IPS-18c (cell line): ENCODE measurements around the gene ITGA1.
"Not testable (repeated sequence)": the region's sequence is repeated elsewhere in the genome, so short reads cannot be mapped to it uniquely, and the experiment has no call there.

Experiments used
- H3K4me3 ChIP-seq: 2 replicates; pipeline ENCODE4 v1.7.0; 2013; ENCODE audit warnings: low read depth, mild to moderate bottlenecking, low read length, moderate library complexity; ENCODE audit not compliant: insufficient read depth
- H3K9me3 ChIP-seq: one replicate; pipeline ENCODE4 v1.6.1; 2013; ENCODE audit warnings: mild to moderate bottlenecking, low read length, moderate library complexity; ENCODE audit not compliant: control insufficient read depth, insufficient read depth

The ITGA1 gene

GRCh38 chr5:52928689-52929088 lies 141.0 kb downstream of the ITGA1 start:
- Histone ChIP-seq H3K4me3 (no peak overlapping the region), H3K9me3 (no peaks in the 10 kb centered on the region)

GRCh38 chr5:52938226-52938625 lies 150.5 kb downstream of the ITGA1 start:
- H3K9me3 ChIP-seq = no peaks in the 10 kb centered on the region
- H3K4me3 ChIP-seq = no peak overlapping the region

GRCh38 chr5:52943285-52943684 lies 155.6 kb downstream of the ITGA1 start:
- H3K9me3 ChIP-seq = no peaks in the 10 kb centered on the region
- no peak overlapping the region for H3K4me3 ChIP-seq

GRCh38 chr5:52943808-52944207 lies 156.1 kb downstream of the ITGA1 start:
- Histone ChIP-seq H3K9me3 (no peaks in the 10 kb centered on the region), H3K4me3 (no peak overlapping the region)

GRCh38 chr5:52945040-52945439 lies 157.3 kb downstream of the ITGA1 start:
- no peak overlapping the region for H3K4me3 ChIP-seq

GRCh38 chr5:52947208-52947607 lies 159.5 kb downstream of the ITGA1 start:
- Histone ChIP-seq H3K4me3 (no peak overlapping the region), H3K9me3 (no peaks in the 10 kb centered on the region)

More at GRCh38 chr5:52945040-52945439, 157.3 kb downstream of the ITGA1 start:
- H3K9me3 ChIP-seq = no peaks in the 10 kb centered on the region

- no peaks in the 10 kb centered on the region for H3K9me3 ChIP-seq
Measured at GRCh38 chr5:52947851-52948250, 160.1 kb downstream of the ITGA1 start.

GRCh38 chr5:52948418-52949076 lies 160.8 kb downstream of the ITGA1 start:
- no peak overlapping the region for H3K4me3 ChIP-seq
- H3K9me3 ChIP-seq = no peaks in the 10 kb centered on the region

More at GRCh38 chr5:52947851-52948250, 160.1 kb downstream of the ITGA1 start:
- H3K4me3 ChIP-seq = no peak overlapping the region

GRCh38 chr5:52950686-52951085 lies 163.0 kb downstream of the ITGA1 start:
- Histone ChIP-seq H3K9me3 (no peaks in the 10 kb centered on the region), H3K4me3 (no peak overlapping the region)

- Histone ChIP-seq H3K4me3 (no peak overlapping the region), H3K9me3 (no peaks in the 10 kb centered on the region)
Measured at GRCh38 chr5:52952483-52952882, 164.8 kb downstream of the ITGA1 start.

- H3K9me3 ChIP-seq = no peaks in the 10 kb centered on the region
- H3K4me3 ChIP-seq = no peak overlapping the region
Measured at GRCh38 chr5:52956014-52956413, 168.3 kb downstream of the ITGA1 start.

GRCh38 chr5:52956915-52957747 lies 169.4 kb downstream of the ITGA1 start:
- Histone ChIP-seq H3K4me3 (no peak overlapping the region), H3K9me3 (no peaks in the 10 kb centered on the region)

GRCh38 chr5:52961274-52961681 lies 173.6 kb downstream of the ITGA1 start:
- Histone ChIP-seq H3K4me3 (no peak overlapping the region), H3K9me3 (no peaks in the 10 kb centered on the region)

GRCh38 chr5:52963636-52964035 lies 175.9 kb downstream of the ITGA1 start:
- no peaks in the 10 kb centered on the region for H3K9me3 ChIP-seq
- H3K4me3 ChIP-seq = no peak overlapping the region

- no peak overlapping the region for H3K4me3 ChIP-seq
- H3K9me3 ChIP-seq = no peaks in the 10 kb centered on the region
Measured at GRCh38 chr5:52964138-52964537, 176.4 kb downstream of the ITGA1 start.

- not testable (repeated sequence) for H3K9me3 ChIP-seq, H3K4me3 ChIP-seq
Measured at GRCh38 chr5:52976157-52976556, 188.4 kb downstream of the ITGA1 start.

- Histone ChIP-seq H3K9me3 (no peaks in the 10 kb centered on the region), H3K4me3 (no peak overlapping the region)
Measured at GRCh38 chr5:52977264-52977897, 189.7 kb downstream of the ITGA1 start.

- H3K9me3 ChIP-seq = no peaks in the 10 kb centered on the region
Measured at GRCh38 chr5:52981507-52981906, 193.8 kb downstream of the ITGA1 start.

More at GRCh38 chr5:52981507-52981906, 193.8 kb downstream of the ITGA1 start:
- no peak overlapping the region for H3K4me3 ChIP-seq
